Memory B cell (primary cell): Measurements from ENCODE around the gene P2RY2.

Source experiments
- ATAC-seq: fragments of 150-1000 bp; cut with Tn5 transposase; 2 replicates; pipeline ENCODE4 v1.10.0; 2021; ENCODE audit warnings: low read depth, mild to moderate bottlenecking, moderate library complexity
- DNase-seq, 2 donors: peaks; one replicate each; pipeline ENCODE4 v3.0.0; 2022; ENCODE audit warnings: low spot score in 2 of 2
- H3K27ac Mint-ChIP-seq: one replicate; pipeline ENCODE4 v1.8.0; 2022; ENCODE audit warnings: mild to moderate bottlenecking, moderate library complexity, mixed read lengths
- H3K27me3 Mint-ChIP-seq: one replicate; pipeline ENCODE4 v1.8.0; 2022; ENCODE audit warnings: mixed read lengths
- H3K36me3 Mint-ChIP-seq: one replicate; pipeline ENCODE4 v1.8.0; 2022; ENCODE audit warnings: mild to moderate bottlenecking, mixed read lengths
- H3K4me1 Mint-ChIP-seq: one replicate; pipeline ENCODE4 v1.8.0; 2022; ENCODE audit warnings: mixed read lengths
- H3K4me3 Mint-ChIP-seq: one replicate; pipeline ENCODE4 v1.8.0; 2022; ENCODE audit warnings: mild to moderate bottlenecking, moderate library complexity, mixed read lengths
- H3K9me3 Mint-ChIP-seq: one replicate; pipeline ENCODE4 v1.8.0; 2022; ENCODE audit warnings: mixed read lengths

P2RY2 gene

DNA sequence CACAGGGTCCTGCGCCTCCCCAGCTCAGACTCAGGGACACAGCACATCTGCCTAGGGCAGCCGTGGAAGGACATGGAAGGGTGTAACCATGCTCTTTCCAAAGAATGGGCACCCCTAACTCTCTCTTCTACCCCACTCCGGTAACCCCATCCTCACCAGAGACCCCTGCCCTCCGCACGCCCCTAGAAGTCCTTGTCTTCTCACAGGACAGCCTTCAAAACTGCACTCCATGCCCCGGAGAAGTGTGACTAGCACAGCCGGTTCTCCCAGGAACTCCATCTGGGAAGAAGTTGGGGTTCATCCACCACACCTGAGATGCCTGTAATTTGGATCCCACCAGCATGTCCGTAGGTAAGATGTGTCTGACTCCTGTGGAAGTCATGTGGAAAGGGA lies 25.0 kb downstream of the P2RY2 start:
- peaks cover 3% of the 10 kb centered on the region for H3K27me3 Mint-ChIP-seq
- no peaks in the 10 kb centered on the region for H3K36me3 Mint-ChIP-seq
- peaks cover 6% of the 10 kb centered on the region for H3K4me1 Mint-ChIP-seq
- H3K4me3 Mint-ChIP-seq, result no peak overlapping the region
- ATAC-seq (no peak), DNase-seq (no peak)
- H3K27ac Mint-ChIP-seq, result no peak overlapping the region
- no peaks in the 10 kb centered on the region for H3K9me3 Mint-ChIP-seq

DNA sequence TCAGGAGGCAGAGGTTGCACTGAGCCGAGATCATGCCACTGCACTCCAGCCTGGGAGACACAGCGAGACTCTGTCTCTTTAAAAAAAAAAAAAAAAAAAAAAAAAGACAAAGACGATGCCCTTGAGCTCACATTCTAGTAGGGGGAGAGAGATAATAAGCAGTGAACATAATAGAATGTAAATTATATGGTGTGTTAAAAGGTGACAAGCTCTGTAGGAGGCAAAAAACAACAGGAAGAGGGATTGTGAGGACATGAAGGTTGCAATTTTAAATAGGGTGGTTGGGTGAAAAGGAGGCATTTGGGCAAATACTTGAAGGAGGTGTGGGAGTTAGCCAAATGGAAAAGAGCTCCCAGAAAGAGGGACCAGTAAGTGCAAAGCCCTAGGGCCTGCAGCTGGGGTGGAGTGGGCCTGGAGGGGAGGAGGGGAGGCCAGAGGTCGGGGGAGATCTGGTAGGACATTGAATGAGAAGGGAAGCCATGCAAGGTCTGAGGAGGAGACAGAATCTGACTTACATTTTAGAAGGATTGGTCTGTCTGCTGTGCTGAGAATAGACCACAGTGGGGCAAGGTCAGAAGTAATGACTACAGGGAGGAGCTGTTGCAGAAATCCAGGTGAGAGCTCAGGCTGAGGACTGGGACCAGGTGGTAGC lies 26.6 kb downstream of the P2RY2 start:
- H3K4me1 Mint-ChIP-seq, result peaks cover 9% of the 10 kb centered on the region
- H3K9me3 Mint-ChIP-seq, result no peaks in the 10 kb centered on the region
- H3K27ac Mint-ChIP-seq, result no peak overlapping the region
- H3K27me3 Mint-ChIP-seq, result peaks cover 3% of the 10 kb centered on the region
- ATAC-seq (no peak), DNase-seq (no peak)
- H3K36me3 Mint-ChIP-seq, result no peaks in the 10 kb centered on the region
- H3K4me3 Mint-ChIP-seq, result no peak overlapping the region

DNA sequence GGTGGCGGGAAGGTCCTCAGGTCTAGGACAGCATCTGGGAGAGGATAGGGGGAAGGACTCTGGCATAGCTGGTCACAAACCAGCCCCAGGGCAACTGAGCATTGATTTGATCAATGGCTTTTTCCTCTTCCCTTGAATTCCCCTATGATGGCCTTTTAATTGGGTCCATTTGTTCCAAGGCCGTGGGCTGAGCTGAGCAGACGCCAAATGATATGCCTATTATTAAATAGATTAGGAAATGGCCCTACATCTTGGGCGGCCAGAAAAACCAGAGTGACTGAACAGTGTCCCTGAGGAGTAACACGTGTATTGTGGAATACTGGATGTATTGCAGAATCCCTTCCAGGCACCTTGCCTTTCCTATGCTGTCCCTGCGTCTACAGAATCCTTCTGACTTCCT lies 27.4 kb downstream of the P2RY2 start:
- Mint-ChIP-seq H3K27ac (no peak overlapping the region), H3K9me3 (no peaks in the 10 kb centered on the region), H3K4me3 (no peak overlapping the region), H3K4me1 (peaks cover 9% of the 10 kb centered on the region), H3K36me3 (no peaks in the 10 kb centered on the region), H3K27me3 (peaks cover 3% of the 10 kb centered on the region)
- no peak for DNase-seq
- no peak for ATAC-seq

DNA sequence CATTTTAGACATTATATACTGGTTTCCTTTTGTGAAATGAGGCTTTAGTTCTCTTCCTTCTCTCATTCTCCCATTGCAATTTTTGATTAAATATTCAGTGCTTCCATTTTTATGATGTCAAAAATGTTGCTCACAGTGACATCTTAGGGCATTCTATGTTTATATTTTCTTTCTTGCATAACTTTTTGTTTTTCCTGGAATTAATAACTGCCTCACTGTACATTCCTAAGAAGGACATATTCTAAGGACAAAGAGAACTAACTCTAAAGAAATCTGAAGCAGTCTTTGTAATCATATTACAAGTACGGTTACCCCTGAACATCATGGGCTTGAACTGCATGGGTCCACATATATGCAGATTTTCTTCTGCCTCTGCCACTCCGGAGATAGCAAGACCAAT lies 28.2 kb downstream of the P2RY2 start:
- H3K4me1 Mint-ChIP-seq, result peaks cover 9% of the 10 kb centered on the region
- peaks cover 3% of the 10 kb centered on the region for H3K27me3 Mint-ChIP-seq
- H3K36me3 Mint-ChIP-seq, result no peaks in the 10 kb centered on the region
- ATAC-seq (no peak), DNase-seq (no peak)
- H3K4me3 Mint-ChIP-seq, result no peak overlapping the region
- no peak overlapping the region for H3K27ac Mint-ChIP-seq
- no peaks in the 10 kb centered on the region for H3K9me3 Mint-ChIP-seq

DNA sequence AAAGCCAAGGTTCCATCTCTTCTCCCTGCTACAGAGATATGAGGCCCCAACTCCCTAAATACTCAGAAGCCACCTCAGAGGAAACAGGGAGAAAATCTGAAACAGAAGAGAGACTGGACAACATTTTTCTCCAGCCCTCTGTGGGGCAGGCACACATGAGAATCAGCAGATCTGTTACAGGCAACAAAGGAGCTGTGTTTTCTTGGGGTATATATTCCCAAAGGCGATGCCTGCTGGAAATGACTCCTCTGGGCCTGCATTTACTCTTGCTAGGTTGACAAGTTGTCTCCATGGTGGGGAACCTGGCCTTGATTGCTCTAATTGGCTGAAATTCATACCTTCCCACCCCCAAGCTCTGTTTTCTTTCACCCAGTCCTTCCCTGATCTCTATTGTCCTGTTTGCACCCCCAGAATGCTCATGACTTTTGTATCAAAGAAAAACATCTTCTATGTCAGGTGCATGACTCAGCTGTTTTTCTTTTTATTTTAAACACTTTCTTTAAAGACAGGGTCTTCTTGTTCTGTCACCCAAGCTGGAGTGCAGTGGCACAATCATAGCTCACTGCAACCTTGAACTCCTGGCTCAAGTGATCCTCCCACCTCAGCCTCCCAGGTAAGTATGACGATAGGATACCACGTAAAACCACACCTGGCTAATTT lies 30.6 kb downstream of the P2RY2 start:
- DNase-seq (no peak), ATAC-seq (no peak)
- Mint-ChIP-seq H3K27ac (peak overlapping the region; percentile 7), H3K4me1 (peaks cover 3% of the 10 kb centered on the region), H3K9me3 (no peaks in the 10 kb centered on the region), H3K27me3 (no peaks in the 10 kb centered on the region), H3K4me3 (no peak overlapping the region), H3K36me3 (no peaks in the 10 kb centered on the region)

DNA sequence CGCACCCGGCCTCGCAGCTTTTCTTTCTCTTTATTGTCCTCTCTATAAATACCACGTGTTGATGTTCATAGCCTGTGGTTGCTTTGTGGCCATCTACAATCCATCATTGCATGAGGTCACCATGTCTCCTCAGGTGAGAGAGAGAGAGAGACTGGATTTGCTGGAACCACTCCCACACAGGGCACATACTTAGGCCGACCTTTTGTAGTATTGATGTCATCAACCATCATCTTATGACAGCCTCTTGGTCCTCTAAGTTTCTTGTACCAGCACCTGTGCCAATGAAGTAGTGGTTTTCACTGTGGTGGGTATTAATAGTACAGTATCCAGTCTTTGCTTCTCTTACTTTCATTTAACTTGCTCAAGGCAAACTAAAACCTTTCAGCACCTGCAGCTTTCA lies 31.2 kb downstream of the P2RY2 start:
- Mint-ChIP-seq H3K27me3 (no peaks in the 10 kb centered on the region), H3K4me1 (peaks cover 3% of the 10 kb centered on the region), H3K4me3 (no peak overlapping the region), H3K9me3 (no peaks in the 10 kb centered on the region), H3K36me3 (no peaks in the 10 kb centered on the region), H3K27ac (peak overlapping the region; percentile 7)
- DNase-seq (no peak), ATAC-seq (peak; percentile 60)

DNA sequence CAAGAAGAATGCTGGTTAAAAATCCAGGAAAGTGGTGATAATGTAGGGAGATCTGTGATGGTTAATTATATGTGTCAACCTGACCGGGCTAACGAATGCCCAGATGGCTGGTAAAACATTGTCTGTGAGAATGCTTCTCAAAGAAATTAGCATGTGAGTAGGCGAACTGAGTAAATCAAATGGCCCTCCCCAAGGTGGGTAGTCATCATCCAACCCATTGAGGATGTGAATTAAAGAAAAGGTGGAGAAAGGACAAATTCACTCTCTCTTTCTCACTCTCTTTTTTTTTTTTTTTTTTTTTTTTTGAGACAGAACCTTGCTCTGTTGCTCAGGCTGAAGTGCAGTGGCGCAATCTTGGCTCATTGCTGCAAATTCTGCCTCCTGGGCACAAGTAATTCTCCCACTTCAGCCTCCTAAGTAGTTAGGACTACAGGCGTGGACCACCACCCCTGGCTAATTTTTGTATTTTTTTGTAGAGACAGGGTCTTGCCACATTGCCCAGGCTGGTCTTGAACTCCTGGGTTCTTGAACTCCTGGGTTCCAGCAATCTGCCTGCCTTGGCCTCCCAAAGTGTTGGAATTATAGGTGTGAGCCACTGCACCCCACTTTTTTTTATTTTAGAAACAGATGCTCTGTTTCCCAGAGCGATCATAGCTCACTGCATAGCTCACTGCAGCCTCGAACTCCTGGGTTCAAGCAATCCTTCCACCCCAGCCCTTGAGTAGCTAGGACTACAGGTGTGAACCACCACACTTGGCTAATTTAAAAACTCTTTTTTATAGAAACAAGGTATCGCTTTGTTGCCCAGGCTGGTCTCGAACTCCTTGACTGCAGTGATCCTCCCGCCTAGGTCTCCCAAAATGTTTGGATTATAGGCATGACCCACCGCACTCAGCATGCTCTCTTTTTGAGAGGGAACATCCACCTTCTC lies 32.0 kb downstream of the P2RY2 start:
- Mint-ChIP-seq H3K4me3 (no peak overlapping the region), H3K27ac (no peak overlapping the region), H3K9me3 (no peaks in the 10 kb centered on the region), H3K27me3 (no peaks in the 10 kb centered on the region), H3K4me1 (peaks cover 3% of the 10 kb centered on the region), H3K36me3 (no peaks in the 10 kb centered on the region)
- DNase-seq, result no peak
- no peak for ATAC-seq

DNA sequence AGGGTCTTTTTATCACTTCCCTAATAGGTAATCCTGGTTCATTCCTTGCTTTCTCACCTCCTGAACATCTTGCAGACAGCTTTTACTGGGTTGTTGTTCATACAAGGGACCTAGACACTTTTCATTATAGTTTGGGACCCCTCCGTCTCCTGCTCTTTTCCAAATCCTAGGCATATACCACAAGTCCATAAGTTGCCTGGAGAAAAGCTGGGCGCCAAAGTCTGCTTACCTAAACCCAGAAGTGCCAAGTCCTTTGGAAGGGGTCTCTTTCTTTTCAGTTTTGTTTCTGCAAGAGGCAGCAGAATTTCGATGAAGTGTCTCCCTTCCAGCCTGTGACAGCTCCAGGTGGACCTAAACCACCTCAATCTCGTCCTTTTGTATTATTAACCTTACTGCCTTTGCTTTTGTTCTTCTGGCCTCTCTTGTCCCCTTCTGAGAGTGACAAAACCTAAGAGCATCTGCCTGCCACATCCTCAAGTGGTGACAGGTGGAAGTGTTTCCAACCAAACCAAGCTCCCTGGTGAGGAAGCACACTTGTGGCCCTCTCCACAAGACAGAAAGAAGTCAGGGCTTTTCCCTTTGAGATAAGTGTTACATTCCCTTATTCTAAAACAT lies 34.6 kb downstream of the P2RY2 start:
- ATAC-seq, result peak; percentile 52
- Mint-ChIP-seq H3K36me3 (no peaks in the 10 kb centered on the region), H3K9me3 (no peaks in the 10 kb centered on the region), H3K27ac (no peak overlapping the region), H3K27me3 (no peaks in the 10 kb centered on the region), H3K4me3 (no peak overlapping the region), H3K4me1 (peaks cover 3% of the 10 kb centered on the region)
- DNase-seq, result no peak

DNA sequence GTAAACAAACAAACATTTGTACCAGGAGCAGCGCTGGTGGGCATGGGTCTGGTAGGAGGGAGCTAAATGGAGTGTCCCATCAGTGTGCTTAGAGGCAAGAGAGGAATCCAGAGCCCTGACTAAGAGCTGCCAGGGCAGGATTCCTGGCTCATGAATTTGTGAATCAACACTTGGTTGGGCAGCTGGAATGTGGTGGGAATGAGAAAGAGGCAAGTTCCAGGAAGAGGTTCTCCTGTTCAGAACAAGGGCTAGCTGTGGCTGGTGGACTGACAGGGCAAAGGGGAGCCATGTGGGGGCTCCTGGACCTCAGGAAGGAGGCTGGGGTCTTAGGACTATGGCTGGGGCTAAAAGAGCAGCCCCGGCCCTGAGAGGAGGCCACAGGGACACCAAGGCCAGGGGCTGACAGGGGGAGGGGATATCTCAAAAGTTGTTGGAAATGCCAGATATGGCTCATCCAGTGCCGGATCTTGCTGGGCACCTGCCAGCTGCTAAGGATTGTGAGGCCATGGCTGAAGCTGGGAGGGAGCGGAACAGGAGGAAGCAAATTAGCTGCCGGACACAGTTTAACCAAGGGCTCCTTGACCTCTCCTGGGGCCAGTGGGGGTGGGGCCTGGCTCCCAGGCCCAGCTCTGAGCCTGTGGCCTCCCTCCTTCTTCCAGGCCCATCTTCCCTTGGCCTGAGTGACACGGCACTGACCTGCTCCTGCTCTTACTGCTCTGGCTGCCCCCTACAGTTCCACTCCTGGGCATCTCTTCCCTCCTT lies 39.4 kb downstream of the P2RY2 start:
- Mint-ChIP-seq H3K36me3 (no peaks in the 10 kb centered on the region), H3K4me3 (no peak overlapping the region), H3K4me1 (no peaks in the 10 kb centered on the region), H3K27me3 (peaks cover 3% of the 10 kb centered on the region), H3K9me3 (no peaks in the 10 kb centered on the region), H3K27ac (no peak overlapping the region)
- DNase-seq (no peak), ATAC-seq (no peak)

DNA sequence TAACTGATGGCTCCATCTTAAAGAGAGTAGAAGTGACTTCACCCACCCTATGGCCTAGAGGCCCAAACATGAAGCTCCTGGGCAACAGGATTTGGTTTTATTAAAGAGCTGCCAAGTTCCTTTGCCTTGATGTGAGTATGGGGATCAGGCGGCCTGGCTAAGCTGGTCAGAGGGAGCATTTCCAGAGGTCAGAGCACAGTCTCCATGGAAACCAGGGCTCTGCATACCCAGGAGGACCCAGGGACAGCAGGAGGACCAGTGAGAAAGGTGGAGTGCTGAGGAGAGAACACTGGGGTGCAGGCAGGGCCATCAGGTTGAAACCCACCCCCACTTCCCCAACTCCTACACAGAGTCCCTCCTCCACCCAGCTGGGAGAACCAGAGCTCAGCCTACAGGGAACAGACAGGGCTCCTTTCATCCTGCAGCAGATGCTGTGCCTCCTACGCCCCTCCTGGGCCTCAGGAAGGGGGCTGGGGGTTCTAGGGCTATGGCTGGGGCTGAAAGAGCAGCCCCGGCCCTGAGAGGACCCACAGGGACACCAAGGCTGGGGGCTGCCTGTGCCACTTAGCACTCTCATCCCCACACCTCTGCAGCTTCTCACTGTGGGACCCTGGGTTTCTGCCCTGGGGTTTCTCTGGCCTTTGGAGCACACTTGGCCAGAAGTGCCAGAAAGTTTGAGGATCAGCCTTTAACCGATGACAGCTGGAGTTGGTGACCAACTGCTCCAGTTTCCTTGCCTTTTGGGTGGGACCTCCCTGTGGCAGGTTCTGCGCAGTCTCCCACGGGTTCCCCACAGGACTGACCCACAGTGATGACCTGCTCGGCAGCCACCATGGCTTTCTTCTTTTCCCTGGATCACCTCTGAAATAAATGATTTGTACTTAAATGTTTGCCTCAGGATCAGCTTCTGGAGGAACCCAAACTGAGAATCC lies 40.3 kb downstream of the P2RY2 start:
- DNase-seq (no peak), ATAC-seq (no peak)
- peaks cover 8% of the 10 kb centered on the region for H3K27me3 Mint-ChIP-seq
- H3K4me1 Mint-ChIP-seq, result no peaks in the 10 kb centered on the region
- H3K27ac Mint-ChIP-seq, result no peak overlapping the region
- no peaks in the 10 kb centered on the region for H3K36me3 Mint-ChIP-seq
- no peaks in the 10 kb centered on the region for H3K9me3 Mint-ChIP-seq
- H3K4me3 Mint-ChIP-seq, result no peak overlapping the region

DNA sequence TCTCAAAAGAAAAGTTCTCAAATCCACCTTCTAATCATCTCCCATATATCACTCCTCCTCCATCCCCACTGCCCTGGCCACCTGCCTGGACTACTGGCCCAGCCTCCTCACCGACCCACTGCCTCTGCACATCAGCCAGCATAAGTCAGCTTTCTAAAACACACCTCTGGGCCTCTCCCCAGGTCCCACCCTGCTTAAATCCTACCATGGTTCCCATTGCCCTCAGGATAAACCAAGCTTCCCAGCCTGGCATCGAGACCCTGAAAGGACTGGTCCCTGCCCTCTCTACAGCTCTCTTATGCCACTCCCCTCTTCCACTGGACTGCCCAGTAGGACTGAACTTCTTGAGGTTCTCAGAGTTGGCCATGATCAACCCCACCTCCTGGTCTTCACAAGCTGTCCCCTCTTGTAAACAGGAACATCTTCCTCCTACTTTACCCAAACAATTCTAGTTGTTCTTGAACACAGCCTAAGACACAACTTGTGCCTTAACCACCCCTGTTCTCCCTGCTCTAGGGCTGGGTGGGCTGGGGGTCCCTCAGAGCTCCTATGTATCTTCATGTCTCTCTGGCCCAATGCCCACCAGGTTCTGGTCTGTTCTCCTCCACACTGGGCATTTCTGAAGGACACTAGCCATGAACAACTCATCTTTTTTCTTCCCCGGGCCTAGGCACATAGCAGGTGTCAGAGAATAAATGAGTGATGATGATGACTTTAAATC lies 41.5 kb downstream of the P2RY2 start:
- H3K4me3 Mint-ChIP-seq, result no peak overlapping the region
- DNase-seq (no peak), ATAC-seq (no peak)
- peaks cover 9% of the 10 kb centered on the region for H3K27me3 Mint-ChIP-seq
- H3K36me3 Mint-ChIP-seq, result no peaks in the 10 kb centered on the region
- no peaks in the 10 kb centered on the region for H3K9me3 Mint-ChIP-seq
- no peaks in the 10 kb centered on the region for H3K4me1 Mint-ChIP-seq
- no peak overlapping the region for H3K27ac Mint-ChIP-seq

DNA sequence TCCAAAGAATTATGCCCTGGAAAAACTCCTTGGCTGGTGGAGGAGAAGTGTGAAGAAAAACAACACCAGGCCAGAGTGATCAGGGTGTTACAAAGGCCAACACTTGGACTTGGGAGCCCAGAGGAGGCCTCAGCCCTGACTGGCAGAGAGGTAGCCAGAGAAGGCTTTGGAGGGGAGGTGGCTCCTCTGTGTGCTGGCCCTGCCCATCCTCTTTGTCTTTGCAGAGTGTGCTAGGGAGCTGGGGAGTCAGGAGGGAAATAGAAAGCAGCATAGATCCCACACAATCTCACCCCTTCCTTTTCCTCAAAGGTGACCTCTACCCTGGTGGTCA lies 42.0 kb downstream of the P2RY2 start:
- Mint-ChIP-seq H3K4me3 (no peak overlapping the region), H3K4me1 (peaks cover 3% of the 10 kb centered on the region), H3K27ac (no peak overlapping the region), H3K36me3 (no peaks in the 10 kb centered on the region), H3K9me3 (no peaks in the 10 kb centered on the region), H3K27me3 (peaks cover 13% of the 10 kb centered on the region)
- no peak for DNase-seq
- no peak for ATAC-seq
